Measurements from ENCODE around the gene CRTC3.

DNA sequence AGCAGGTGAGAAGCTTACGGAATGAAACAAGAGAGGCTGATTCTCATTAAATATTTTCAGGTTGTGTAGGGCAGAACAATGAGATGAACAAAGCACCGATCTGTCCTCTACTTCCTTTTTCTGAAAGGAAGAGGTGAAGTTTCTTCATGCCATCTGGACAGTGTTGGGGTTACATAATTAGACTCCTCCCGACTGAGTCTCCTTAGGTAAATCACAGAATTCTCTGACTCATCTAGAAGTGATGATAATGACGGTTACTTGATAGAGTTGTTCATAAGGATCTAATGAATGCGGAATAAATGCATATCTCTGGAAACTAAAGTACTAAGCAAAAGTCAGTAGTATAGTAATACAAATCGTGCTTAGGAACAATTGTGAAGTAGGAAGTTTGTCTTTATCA is 21.2 kb downstream of the CRTC3 start:
- TF ChIP-seq, protein P1, sequence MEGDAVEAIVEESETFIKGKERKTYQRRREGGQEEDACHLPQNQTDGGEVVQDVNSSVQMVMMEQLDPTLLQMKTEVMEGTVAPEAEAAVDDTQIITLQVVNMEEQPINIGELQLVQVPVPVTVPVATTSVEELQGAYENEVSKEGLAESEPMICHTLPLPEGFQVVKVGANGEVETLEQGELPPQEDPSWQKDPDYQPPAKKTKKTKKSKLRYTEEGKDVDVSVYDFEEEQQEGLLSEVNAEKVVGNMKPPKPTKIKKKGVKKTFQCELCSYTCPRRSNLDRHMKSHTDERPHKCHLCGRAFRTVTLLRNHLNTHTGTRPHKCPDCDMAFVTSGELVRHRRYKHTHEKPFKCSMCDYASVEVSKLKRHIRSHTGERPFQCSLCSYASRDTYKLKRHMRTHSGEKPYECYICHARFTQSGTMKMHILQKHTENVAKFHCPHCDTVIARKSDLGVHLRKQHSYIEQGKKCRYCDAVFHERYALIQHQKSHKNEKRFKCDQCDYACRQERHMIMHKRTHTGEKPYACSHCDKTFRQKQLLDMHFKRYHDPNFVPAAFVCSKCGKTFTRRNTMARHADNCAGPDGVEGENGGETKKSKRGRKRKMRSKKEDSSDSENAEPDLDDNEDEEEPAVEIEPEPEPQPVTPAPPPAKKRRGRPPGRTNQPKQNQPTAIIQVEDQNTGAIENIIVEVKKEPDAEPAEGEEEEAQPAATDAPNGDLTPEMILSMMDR (IDR thresholded peaks at IDR 0.05; ENCODE audit: low read depth, low read length, missing input control), result no peak
- TF ChIP-seq GABPA (IDR thresholded peaks at IDR 0.05 in 1 of 2, conservative IDR thresholded peaks at IDR 0.05 in 1 of 2), result no peak
- TF ChIP-seq NR2F2 (IDR thresholded peaks at IDR 0.05), result no peak
- TF ChIP-seq, protein P2, sequence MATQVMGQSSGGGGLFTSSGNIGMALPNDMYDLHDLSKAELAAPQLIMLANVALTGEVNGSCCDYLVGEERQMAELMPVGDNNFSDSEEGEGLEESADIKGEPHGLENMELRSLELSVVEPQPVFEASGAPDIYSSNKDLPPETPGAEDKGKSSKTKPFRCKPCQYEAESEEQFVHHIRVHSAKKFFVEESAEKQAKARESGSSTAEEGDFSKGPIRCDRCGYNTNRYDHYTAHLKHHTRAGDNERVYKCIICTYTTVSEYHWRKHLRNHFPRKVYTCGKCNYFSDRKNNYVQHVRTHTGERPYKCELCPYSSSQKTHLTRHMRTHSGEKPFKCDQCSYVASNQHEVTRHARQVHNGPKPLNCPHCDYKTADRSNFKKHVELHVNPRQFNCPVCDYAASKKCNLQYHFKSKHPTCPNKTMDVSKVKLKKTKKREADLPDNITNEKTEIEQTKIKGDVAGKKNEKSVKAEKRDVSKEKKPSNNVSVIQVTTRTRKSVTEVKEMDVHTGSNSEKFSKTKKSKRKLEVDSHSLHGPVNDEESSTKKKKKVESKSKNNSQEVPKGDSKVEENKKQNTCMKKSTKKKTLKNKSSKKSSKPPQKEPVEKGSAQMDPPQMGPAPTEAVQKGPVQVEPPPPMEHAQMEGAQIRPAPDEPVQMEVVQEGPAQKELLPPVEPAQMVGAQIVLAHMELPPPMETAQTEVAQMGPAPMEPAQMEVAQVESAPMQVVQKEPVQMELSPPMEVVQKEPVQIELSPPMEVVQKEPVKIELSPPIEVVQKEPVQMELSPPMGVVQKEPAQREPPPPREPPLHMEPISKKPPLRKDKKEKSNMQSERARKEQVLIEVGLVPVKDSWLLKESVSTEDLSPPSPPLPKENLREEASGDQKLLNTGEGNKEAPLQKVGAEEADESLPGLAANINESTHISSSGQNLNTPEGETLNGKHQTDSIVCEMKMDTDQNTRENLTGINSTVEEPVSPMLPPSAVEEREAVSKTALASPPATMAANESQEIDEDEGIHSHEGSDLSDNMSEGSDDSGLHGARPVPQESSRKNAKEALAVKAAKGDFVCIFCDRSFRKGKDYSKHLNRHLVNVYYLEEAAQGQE (IDR thresholded peaks at IDR 0.05), result no peak
- no peak for TF ChIP-seq YY1 (IDR thresholded peaks at IDR 0.05)
- TF ChIP-seq HNF4G (IDR thresholded peaks at IDR 0.05), result no peak
- TF ChIP-seq, protein P3, sequence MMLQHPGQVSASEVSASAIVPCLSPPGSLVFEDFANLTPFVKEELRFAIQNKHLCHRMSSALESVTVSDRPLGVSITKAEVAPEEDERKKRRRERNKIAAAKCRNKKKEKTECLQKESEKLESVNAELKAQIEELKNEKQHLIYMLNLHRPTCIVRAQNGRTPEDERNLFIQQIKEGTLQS (IDR thresholded peaks at IDR 0.05), result no peak
- no peak for TF ChIP-seq HNF4A (conservative IDR thresholded peaks at IDR 0.05)
- TF ChIP-seq, protein P4, sequence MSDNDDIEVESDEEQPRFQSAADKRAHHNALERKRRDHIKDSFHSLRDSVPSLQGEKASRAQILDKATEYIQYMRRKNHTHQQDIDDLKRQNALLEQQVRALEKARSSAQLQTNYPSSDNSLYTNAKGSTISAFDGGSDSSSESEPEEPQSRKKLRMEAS (IDR thresholded peaks at IDR 0.05), result no peak
- no peak for TF ChIP-seq RAD21 (IDR thresholded peaks at IDR 0.05)
